Measurements from ENCODE around the gene GINS3.

DNA sequence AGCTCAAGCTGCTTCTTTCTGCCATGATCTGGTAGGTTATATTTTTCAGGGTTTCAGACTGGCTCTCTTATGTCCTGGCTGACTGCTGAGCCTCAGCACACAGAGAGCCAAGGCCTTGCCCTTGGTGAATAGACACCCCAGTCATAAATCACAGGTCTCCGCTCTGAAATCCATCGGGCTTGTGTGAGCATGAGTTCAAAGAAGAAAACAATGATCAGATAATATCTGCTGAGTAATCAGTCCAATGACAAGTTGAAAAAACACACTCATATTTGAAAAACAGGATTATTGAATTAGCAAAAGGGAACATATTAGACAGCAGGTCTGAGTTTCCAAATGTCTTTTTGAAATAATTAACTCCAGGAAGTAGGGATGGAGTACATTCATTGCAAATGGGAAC is 56.6 kb downstream of the GINS3 start:
- TF ChIP-seq, protein P1, sequence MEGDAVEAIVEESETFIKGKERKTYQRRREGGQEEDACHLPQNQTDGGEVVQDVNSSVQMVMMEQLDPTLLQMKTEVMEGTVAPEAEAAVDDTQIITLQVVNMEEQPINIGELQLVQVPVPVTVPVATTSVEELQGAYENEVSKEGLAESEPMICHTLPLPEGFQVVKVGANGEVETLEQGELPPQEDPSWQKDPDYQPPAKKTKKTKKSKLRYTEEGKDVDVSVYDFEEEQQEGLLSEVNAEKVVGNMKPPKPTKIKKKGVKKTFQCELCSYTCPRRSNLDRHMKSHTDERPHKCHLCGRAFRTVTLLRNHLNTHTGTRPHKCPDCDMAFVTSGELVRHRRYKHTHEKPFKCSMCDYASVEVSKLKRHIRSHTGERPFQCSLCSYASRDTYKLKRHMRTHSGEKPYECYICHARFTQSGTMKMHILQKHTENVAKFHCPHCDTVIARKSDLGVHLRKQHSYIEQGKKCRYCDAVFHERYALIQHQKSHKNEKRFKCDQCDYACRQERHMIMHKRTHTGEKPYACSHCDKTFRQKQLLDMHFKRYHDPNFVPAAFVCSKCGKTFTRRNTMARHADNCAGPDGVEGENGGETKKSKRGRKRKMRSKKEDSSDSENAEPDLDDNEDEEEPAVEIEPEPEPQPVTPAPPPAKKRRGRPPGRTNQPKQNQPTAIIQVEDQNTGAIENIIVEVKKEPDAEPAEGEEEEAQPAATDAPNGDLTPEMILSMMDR (conservative IDR thresholded peaks at IDR 0.05), result no peak
- no peak for TF ChIP-seq ZFX (IDR thresholded peaks at IDR 0.05)
